Panc1 (cell line): Measurements from ENCODE around the gene TCHHL1.

Experiments used
- POLR2AphosphoS5 ChIP-seq: IDR thresholded peaks from 2 replicates; pipeline ENCODE4 v1.6.1; 2012; ENCODE audit warnings: mild to moderate bottlenecking, low read depth, low read length, moderate library complexity
- REST ChIP-seq, 2 experiments: IDR thresholded peaks; 2 replicates each; pipeline ENCODE4 v1.6.1; 2011 to 2012; ENCODE audit warnings: low read depth in 2 of 2, control low read depth in 1 of 2, low read length in 1 of 2, mild to moderate bottlenecking in 1 of 2, moderate library complexity in 1 of 2; ENCODE audit not compliant: insufficient read depth in 1 of 2
- SIN3A ChIP-seq: IDR thresholded peaks from 2 replicates; pipeline ENCODE4 v1.6.1; 2012; ENCODE audit warnings: low read depth, mild to moderate bottlenecking, low read length, moderate library complexity, borderline replicate concordance; ENCODE audit not compliant: insufficient read depth
- TCF7L2 ChIP-seq: IDR thresholded peaks from 2 replicates; pipeline ENCODE4 v1.6.1; 2011; ENCODE audit warnings: mild to moderate bottlenecking, low read depth, low read length, inconsistent platforms
- TF ChIP-seq, protein P1 (sequence below): fragments of 450-650 bp; IDR thresholded peaks from 2 replicates; pipeline ENCODE4 v1.5.1; 2017; ENCODE audit warnings: mild to moderate bottlenecking

- TF ChIP-seq, protein P1, sequence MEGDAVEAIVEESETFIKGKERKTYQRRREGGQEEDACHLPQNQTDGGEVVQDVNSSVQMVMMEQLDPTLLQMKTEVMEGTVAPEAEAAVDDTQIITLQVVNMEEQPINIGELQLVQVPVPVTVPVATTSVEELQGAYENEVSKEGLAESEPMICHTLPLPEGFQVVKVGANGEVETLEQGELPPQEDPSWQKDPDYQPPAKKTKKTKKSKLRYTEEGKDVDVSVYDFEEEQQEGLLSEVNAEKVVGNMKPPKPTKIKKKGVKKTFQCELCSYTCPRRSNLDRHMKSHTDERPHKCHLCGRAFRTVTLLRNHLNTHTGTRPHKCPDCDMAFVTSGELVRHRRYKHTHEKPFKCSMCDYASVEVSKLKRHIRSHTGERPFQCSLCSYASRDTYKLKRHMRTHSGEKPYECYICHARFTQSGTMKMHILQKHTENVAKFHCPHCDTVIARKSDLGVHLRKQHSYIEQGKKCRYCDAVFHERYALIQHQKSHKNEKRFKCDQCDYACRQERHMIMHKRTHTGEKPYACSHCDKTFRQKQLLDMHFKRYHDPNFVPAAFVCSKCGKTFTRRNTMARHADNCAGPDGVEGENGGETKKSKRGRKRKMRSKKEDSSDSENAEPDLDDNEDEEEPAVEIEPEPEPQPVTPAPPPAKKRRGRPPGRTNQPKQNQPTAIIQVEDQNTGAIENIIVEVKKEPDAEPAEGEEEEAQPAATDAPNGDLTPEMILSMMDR: no peak
- TF ChIP-seq REST (IDR thresholded peaks at IDR 0.05; ENCODE audit: insufficient read depth in 1 of 2, low read depth in 2 of 2, low read length in 1 of 2): no peak
- no peak for TF ChIP-seq POLR2AphosphoS5
- TF ChIP-seq TCF7L2: no peak
- TF ChIP-seq SIN3A: no peak
Measured at GRCh38 chr1:152137215-152137614, 48.4 kb upstream of the TCHHL1 start.
